Left lung (tissue), 10 donors: ENCODE measurements around the gene MYO15B. TPM values are rescaled to one million over a fixed set of nuclear protein-coding genes. Genes with fewer than 3 reads are reported as not detected.

ENCODE experiments used
- ATAC-seq: fragments of 200-7000 bp; cut with Tn5 transposase; one replicate; pipeline ENCODE4 v1.9.1; 2020; ENCODE audit warnings: moderate library complexity
- DNase-seq, 4 donors: peaks; one replicate each; pipeline ENCODE4 v3.0.0-alpha.2; 2013 to 2020
- H3K27ac ChIP-seq, 2 donors: fragments of 200-600 bp; sonication (generic) in 1 of 2; one replicate each; pipeline versions ENCODE4 v1.5.0 to v1.8.0; 2020 to 2021
- H3K27me3 ChIP-seq, 2 donors: fragments of 200-600 bp; sonication (generic) in 1 of 2; one replicate each; pipeline versions ENCODE4 v1.5.0 to v1.8.0; 2020 to 2021
- H3K36me3 ChIP-seq, 2 donors: fragments of 200-600 bp; sonication (generic) in 1 of 2; one replicate each; pipeline versions ENCODE4 v1.5.0 to v1.8.0; 2020 to 2021
- H3K4me1 ChIP-seq, 2 donors: fragments of 200-600 bp; one replicate each; pipeline ENCODE4 v1.8.0; 2021
- H3K4me3 ChIP-seq, 2 donors: fragments of 200-600 bp; sonication (generic) in 1 of 2; one replicate each; pipeline versions ENCODE4 v1.5.0 to v1.8.0; 2020 to 2021; ENCODE audit warnings: mild to moderate bottlenecking in 1 of 2
- H3K9me3 ChIP-seq, 2 donors: fragments of 200-600 bp; sonication (generic) in 1 of 2; one replicate each; pipeline versions ENCODE4 v1.5.0 to v1.8.0; 2020 to 2021
- intact Hi-C, 2 donors: fragments of 100-400 bp; cut with DNase I; formaldehyde crosslinking; loops; one replicate each; pipeline versions ENCODE4 v1.11.2 to v1.14.2; 2022
- polyA plus RNA-seq, 6 donors: library from polyadenylated mRNA; unstranded; fragments of 120-200 nt; gene quantifications; one replicate each; pipeline ENCODE4 v1.2.1, GENCODE V29; 2013; ENCODE audit not compliant: insufficient read length in 6 of 6
- total RNA-seq, 2 donors: library from RNA; stranded (reverse); fragmentation: NEBNext Ultra II Directional; extraction: Animal tissue kit (Norgen Biotek cat#: 25700); gene quantifications; one replicate each; pipeline ENCODE4 v1.2.1, GENCODE V29; 2021
- TF ChIP-seq, protein P1 (sequence below), 2 donors: fragments of 200-600 bp; sonication (generic) in 1 of 2; IDR thresholded peaks; one replicate each; pipeline versions ENCODE4 v1.5.0 to v1.8.0; 2021; ENCODE audit warnings: antibody characterized with exemption in 2 of 2
- donor health status: DM: no; HTN: yes; CAD: no.
- donor health status: DM: no; HTN: no; CAD: no.

The MYO15B gene
- total and polyA plus RNA-seq, 8 donors: 125 to 350 (median 227) TPM

- intact Hi-C loops: loop anchor here in 1 of 2 donors (10.0 kb wide), 1 partner anchor 106 kb away; no protein-coding TSS in a partner anchor
- Histone ChIP-seq H3K4me3 (no peak overlapping the region), H3K36me3 (no peaks in the 10 kb centered on the region), H3K27me3 (no peaks in the 10 kb centered on the region), H3K9me3 (no peaks in the 10 kb centered on the region), H3K4me1 (peaks cover 4 to 32% of the 10 kb centered on the region in 2 donors), H3K27ac (no peak overlapping the region)
- ATAC-seq (no peak), DNase-seq (peak in 1 of 4 donors; percentile 73)
- TF ChIP-seq, protein P1, sequence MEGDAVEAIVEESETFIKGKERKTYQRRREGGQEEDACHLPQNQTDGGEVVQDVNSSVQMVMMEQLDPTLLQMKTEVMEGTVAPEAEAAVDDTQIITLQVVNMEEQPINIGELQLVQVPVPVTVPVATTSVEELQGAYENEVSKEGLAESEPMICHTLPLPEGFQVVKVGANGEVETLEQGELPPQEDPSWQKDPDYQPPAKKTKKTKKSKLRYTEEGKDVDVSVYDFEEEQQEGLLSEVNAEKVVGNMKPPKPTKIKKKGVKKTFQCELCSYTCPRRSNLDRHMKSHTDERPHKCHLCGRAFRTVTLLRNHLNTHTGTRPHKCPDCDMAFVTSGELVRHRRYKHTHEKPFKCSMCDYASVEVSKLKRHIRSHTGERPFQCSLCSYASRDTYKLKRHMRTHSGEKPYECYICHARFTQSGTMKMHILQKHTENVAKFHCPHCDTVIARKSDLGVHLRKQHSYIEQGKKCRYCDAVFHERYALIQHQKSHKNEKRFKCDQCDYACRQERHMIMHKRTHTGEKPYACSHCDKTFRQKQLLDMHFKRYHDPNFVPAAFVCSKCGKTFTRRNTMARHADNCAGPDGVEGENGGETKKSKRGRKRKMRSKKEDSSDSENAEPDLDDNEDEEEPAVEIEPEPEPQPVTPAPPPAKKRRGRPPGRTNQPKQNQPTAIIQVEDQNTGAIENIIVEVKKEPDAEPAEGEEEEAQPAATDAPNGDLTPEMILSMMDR (IDR thresholded peaks at IDR 0.05): no peak
Observed at GRCh38 chr17:75638893-75639292, 51.3 kb downstream of the MYO15B start.

DNA sequence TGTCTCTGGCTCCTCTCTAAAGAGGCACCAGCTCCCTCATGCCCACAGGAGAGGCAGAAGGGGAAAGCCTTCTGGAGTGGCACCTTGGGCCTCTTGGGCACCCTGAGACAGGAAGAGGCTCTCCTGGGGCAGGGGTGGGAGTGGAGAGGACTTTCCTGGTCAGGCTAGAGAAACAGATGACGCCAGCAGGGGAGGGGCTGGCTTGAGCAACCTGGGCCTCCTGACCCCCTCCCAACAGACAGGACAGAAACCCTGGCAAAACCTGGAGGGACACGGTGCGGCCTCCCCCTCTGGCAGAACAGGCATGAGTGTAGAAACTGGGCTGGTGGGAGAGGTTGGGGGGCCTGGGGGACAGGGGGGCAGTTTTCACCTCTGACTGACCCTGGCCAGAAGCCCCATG lies 51.7 kb downstream of the MYO15B start:
- DNase-seq: peak in 1 of 4 donors; percentile 46
- Histone ChIP-seq H3K4me1 (peaks cover under 1 to 27% of the 10 kb centered on the region in 2 donors), H3K9me3 (no peaks in the 10 kb centered on the region), H3K27me3 (no peaks in the 10 kb centered on the region), H3K27ac (no peak overlapping the region), H3K36me3 (no peaks in the 10 kb centered on the region), H3K4me3 (no peak overlapping the region)
- ATAC-seq: peak; percentile 21
- intact Hi-C loops: loop anchor here in 1 of 2 donors (10.0 kb wide), 1 partner anchor 105 kb away; no protein-coding TSS in a partner anchor
- TF ChIP-seq, protein P1 (IDR thresholded peaks at IDR 0.05): no peak

- DNase-seq (peak in 3 of 4 donors; percentile 57 to 82 (median 77)), ATAC-seq (peak; percentile 64)
- H3K36me3 ChIP-seq: no peaks in the 10 kb centered on the region
- H3K9me3 ChIP-seq: no peaks in the 10 kb centered on the region
- TF ChIP-seq, protein P1 (IDR thresholded peaks at IDR 0.05): no peak
- H3K27me3 ChIP-seq: no peaks in the 10 kb centered on the region
- intact Hi-C loops: loop anchor here in 1 of 2 donors (10.0 kb wide), 1 partner anchor 105 kb away; no protein-coding TSS in a partner anchor
- H3K27ac ChIP-seq: no peak overlapping the region
- no peak overlapping the region for H3K4me3 ChIP-seq
- H3K4me1 ChIP-seq: peaks cover 0 to 26% of the 10 kb centered on the region in 2 donors
Observed at GRCh38 chr17:75639771-75640555, 52.4 kb downstream of the MYO15B start.

- DNase-seq (no peak), ATAC-seq (no peak)
- Histone ChIP-seq H3K9me3 (no peaks in the 10 kb centered on the region), H3K27me3 (no peaks in the 10 kb centered on the region), H3K27ac (no peak overlapping the region), H3K4me3 (no peak overlapping the region), H3K4me1 (peaks cover 0 to 23% of the 10 kb centered on the region in 2 donors), H3K36me3 (no peaks in the 10 kb centered on the region)
- TF ChIP-seq, protein P1 (IDR thresholded peaks at IDR 0.05): no peak
- intact Hi-C loops: no loop called here
Observed at GRCh38 chr17:75640556-75641119, 53.0 kb downstream of the MYO15B start.

DNA sequence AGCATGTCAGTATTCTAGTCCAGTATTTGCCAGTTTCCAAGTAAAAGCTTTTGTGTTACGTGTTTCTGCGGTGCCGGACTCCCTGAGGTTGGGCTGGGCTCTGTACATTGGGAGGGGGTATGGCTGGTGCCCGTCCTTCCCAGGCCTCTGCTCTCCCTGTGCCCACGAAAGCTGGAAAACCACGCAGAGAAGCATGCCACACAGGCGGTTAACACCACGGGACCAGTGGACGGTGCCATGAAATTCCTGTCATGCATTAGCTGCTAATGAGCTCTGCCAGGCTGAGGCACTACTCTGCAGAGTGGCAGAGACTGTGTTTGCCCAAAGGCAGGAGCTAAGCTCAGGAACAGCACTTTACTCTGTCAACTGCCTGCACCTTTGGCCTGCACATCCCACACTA lies 53.7 kb downstream of the MYO15B start:
- H3K9me3 ChIP-seq: no peaks in the 10 kb centered on the region
- H3K4me3 ChIP-seq: no peak overlapping the region
- DNase-seq: no peak
- H3K27me3 ChIP-seq: no peaks in the 10 kb centered on the region
- H3K36me3 ChIP-seq: no peaks in the 10 kb centered on the region
- no peak for ATAC-seq
- TF ChIP-seq, protein P1 (IDR thresholded peaks at IDR 0.05): no peak
- H3K27ac ChIP-seq: no peak overlapping the region
- intact Hi-C loops: no loop called here
- H3K4me1 ChIP-seq: peaks cover 3 to 27% of the 10 kb centered on the region in 2 donors
